ENCODE data around the gene CTNNA3. TPM values are rescaled to one million over a fixed set of nuclear protein-coding genes. Genes with fewer than 3 reads are reported as not detected.
A peak's percentile ranks its signal among the peaks of the same experiment; 100 is the strongest.

CTNNA3 gene
- total and polyA plus RNA-seq, 2 donors from 2014 or later = 0.45 to 0.72 TPM

- no peak overlapping the region for H3K4me3 ChIP-seq (ENCODE audit: low read length in 3 of 3)
- intact Hi-C loops (cut with DNase I) = no loop called here
- H3K4me1 ChIP-seq (ENCODE audit: control insufficient read depth in 2 of 3, insufficient read depth in 2 of 3, low read depth in 1 of 3, low read length in 3 of 3) = no peaks in the 10 kb centered on the region
- DNase-seq (no peak), FAIRE-seq (no peak)
- no peak overlapping the region for H3K27ac ChIP-seq (ENCODE audit: low read depth in 2 of 2, low read length in 2 of 2)
- no peak overlapping the region for H3K9ac ChIP-seq (ENCODE audit: low read length in 3 of 3)
- no peak for TF ChIP-seq CTCF (IDR thresholded peaks at IDR 0.05; ENCODE audit: borderline replicate concordance, extremely low read depth, insufficient read depth)
- no peaks in the 10 kb centered on the region for H3K9me3 ChIP-seq (ENCODE audit: control insufficient read depth in 2 of 3, insufficient read depth in 1 of 3, low read length in 3 of 3)
- H3K27me3 ChIP-seq (ENCODE audit: control insufficient read depth, insufficient read depth, low read length) = no peaks in the 10 kb centered on the region
- no peaks in the 10 kb centered on the region for H3K36me3 ChIP-seq (ENCODE audit: control insufficient read depth in 2 of 3, insufficient read depth in 3 of 3, low read length in 3 of 3)
Measured at GRCh38 chr10:66828957-66829356, 867.0 kb downstream of the CTNNA3 start.

- FAIRE-seq = no peak
- Histone ChIP-seq H3K36me3 (ENCODE audit: control insufficient read depth in 2 of 3, insufficient read depth in 3 of 3, low read length in 3 of 3) (no peaks in the 10 kb centered on the region), H3K27me3 (ENCODE audit: control insufficient read depth, insufficient read depth, low read length) (no peaks in the 10 kb centered on the region), H3K4me3 (ENCODE audit: low read length in 3 of 3) (no peak overlapping the region), H3K27ac (ENCODE audit: low read depth in 2 of 2, low read length in 2 of 2) (no peak overlapping the region), H3K9ac (ENCODE audit: low read length in 3 of 3) (no peak overlapping the region), H3K4me1 (ENCODE audit: control insufficient read depth in 2 of 3, insufficient read depth in 2 of 3, low read depth in 1 of 3, low read length in 3 of 3) (no peaks in the 10 kb centered on the region), H3K9me3 (ENCODE audit: control insufficient read depth in 2 of 3, insufficient read depth in 1 of 3, low read length in 3 of 3) (no peaks in the 10 kb centered on the region)
- DNase-seq = no peak
- TF ChIP-seq CTCF (IDR thresholded peaks at IDR 0.05; ENCODE audit: borderline replicate concordance, extremely low read depth, insufficient read depth) = no peak
- intact Hi-C loops (cut with DNase I) = no loop called here
Measured at GRCh38 chr10:66827353-66827752, 868.6 kb downstream of the CTNNA3 start.

GRCh38 chr10:66823301-66823700, 872.7 kb downstream of the CTNNA3 start:
- intact Hi-C loops (cut with DNase I) = no loop called here
- Histone ChIP-seq H3K9ac (ENCODE audit: low read length in 3 of 3) (no peak overlapping the region), H3K36me3 (ENCODE audit: control insufficient read depth in 2 of 3, insufficient read depth in 3 of 3, low read length in 3 of 3) (no peaks in the 10 kb centered on the region), H3K4me3 (ENCODE audit: low read length in 3 of 3) (no peak overlapping the region), H3K9me3 (ENCODE audit: control insufficient read depth in 2 of 3, insufficient read depth in 1 of 3, low read length in 3 of 3) (no peaks in the 10 kb centered on the region), H3K27me3 (ENCODE audit: control insufficient read depth, insufficient read depth, low read length) (no peaks in the 10 kb centered on the region), H3K27ac (ENCODE audit: low read depth in 2 of 2, low read length in 2 of 2) (no peak overlapping the region), H3K4me1 (ENCODE audit: control insufficient read depth in 2 of 3, insufficient read depth in 2 of 3, low read depth in 1 of 3, low read length in 3 of 3) (no peaks in the 10 kb centered on the region)
- TF ChIP-seq CTCF (IDR thresholded peaks at IDR 0.05; ENCODE audit: borderline replicate concordance, extremely low read depth, insufficient read depth) = no peak
- FAIRE-seq = no peak
- no peak for DNase-seq

- no peak for FAIRE-seq
Measured at GRCh38 chr10:66822801-66823200, 873.2 kb downstream of the CTNNA3 start.

More at GRCh38 chr10:66822801-66823200, 873.2 kb downstream of the CTNNA3 start:
- Histone ChIP-seq H3K4me1 (ENCODE audit: control insufficient read depth in 2 of 3, insufficient read depth in 2 of 3, low read depth in 1 of 3, low read length in 3 of 3) (no peaks in the 10 kb centered on the region), H3K27ac (ENCODE audit: low read depth in 2 of 2, low read length in 2 of 2) (no peak overlapping the region), H3K4me3 (ENCODE audit: low read length in 3 of 3) (no peak overlapping the region), H3K27me3 (ENCODE audit: control insufficient read depth, insufficient read depth, low read length) (no peaks in the 10 kb centered on the region), H3K9me3 (ENCODE audit: control insufficient read depth in 2 of 3, insufficient read depth in 1 of 3, low read length in 3 of 3) (no peaks in the 10 kb centered on the region), H3K36me3 (ENCODE audit: control insufficient read depth in 2 of 3, insufficient read depth in 3 of 3, low read length in 3 of 3) (no peaks in the 10 kb centered on the region), H3K9ac (ENCODE audit: low read length in 3 of 3) (no peak overlapping the region)
- DNase-seq = peak in 1 of 5 donors; percentile 23
- intact Hi-C loops (cut with DNase I) = no loop called here
- no peak for TF ChIP-seq CTCF (IDR thresholded peaks at IDR 0.05; ENCODE audit: borderline replicate concordance, extremely low read depth, insufficient read depth)

Measured in kidney (tissue), 14 donors.